Activated naive CD8-positive, alpha-beta T cell treated with anti-CD3 and anti-CD28 coated beads, Interleukin-2, amount 10 ng/mL, durations not matched to agents 7 days and 5 days (primary cell): ENCODE results near the gene CDK13. TPM values are rescaled to one million over a fixed set of nuclear protein-coding genes. Genes with fewer than 3 reads are reported as not detected.

ENCODE experiments used
- ATAC-seq: fragments of 150-1000 bp; cut with Tn5 transposase; one replicate; pipeline ENCODE4 v1.10.0; 2021; ENCODE audit warnings: low read depth, moderate library complexity
- POLR2A ChIA-PET: fragments of 350-600 bp; sonication (Branson Sonifier 250); formaldehyde crosslinking; loops from one replicate; lab custom pipeline; 2021; ENCODE audit warnings: antibody characterized with exemption; lab: Charles Lee
- DNase-seq: peaks from one replicate; pipeline ENCODE4 v3.0.0; 2021
- H3K27ac Mint-ChIP-seq: one replicate; pipeline ENCODE4 v1.8.0; 2022; ENCODE audit warnings: mild to moderate bottlenecking, mixed read lengths
- H3K27me3 Mint-ChIP-seq: one replicate; pipeline ENCODE4 v1.8.0; 2022; ENCODE audit warnings: mild to moderate bottlenecking, moderate library complexity, mixed read lengths
- H3K36me3 Mint-ChIP-seq: one replicate; pipeline ENCODE4 v1.8.0; 2021; ENCODE audit warnings: mild to moderate bottlenecking, mixed read lengths
- H3K4me1 Mint-ChIP-seq: one replicate; pipeline ENCODE4 v1.8.0; 2021; ENCODE audit warnings: mixed read lengths
- H3K4me3 Mint-ChIP-seq: one replicate; pipeline ENCODE4 v1.8.0; 2022; ENCODE audit warnings: mild to moderate bottlenecking, moderate library complexity, mixed read lengths
- H3K9me3 Mint-ChIP-seq: one replicate; pipeline ENCODE4 v1.8.0; 2021; ENCODE audit warnings: mixed read lengths
- total RNA-seq, 2 experiments: library from RNA; stranded (reverse); gene quantifications; one replicate each; pipeline ENCODE4 v1.2.3, GENCODE V29; 2021

The CDK13 gene
- total RNA-seq, 2 experiments from 2014 or later = 62.7 to 65.2 TPM

DNA sequence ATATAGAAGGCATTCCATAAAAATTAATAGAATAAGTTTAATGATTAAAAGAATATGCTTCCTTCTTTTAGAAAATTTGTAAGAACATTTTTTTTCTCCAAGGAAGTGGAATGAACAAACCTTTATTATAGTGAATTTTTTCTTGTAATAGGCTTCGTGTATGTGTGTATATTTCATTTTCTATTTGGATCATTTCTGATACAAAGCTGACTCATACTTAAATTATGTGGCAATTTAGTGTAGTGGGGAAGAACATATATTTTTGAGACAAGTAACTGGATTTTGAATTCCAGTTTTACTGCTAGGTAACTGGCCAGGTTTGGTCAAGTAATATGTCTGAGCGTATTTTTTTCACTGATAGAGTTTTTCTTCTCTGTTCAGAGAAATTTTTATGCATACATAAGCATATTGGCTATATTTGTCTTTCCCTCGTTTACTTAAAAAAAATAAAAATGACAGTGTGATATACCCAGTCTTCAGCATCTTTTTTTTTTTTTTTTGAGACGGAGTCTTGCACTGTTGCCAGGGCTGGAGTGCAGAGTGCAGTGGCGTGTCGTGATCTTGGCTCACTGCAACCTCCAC lies 50.8 kb downstream of the CDK13 start:
- H3K9me3 Mint-ChIP-seq = no peaks in the 10 kb centered on the region
- H3K36me3 Mint-ChIP-seq = peaks cover 6% of the 10 kb centered on the region
- POLR2A ChIA-PET = no interaction called here
- no peaks in the 10 kb centered on the region for H3K27me3 Mint-ChIP-seq
- no peak overlapping the region for H3K4me3 Mint-ChIP-seq
- no peak overlapping the region for H3K27ac Mint-ChIP-seq
- DNase-seq (no peak), ATAC-seq (no peak)
- peaks cover 3% of the 10 kb centered on the region for H3K4me1 Mint-ChIP-seq

DNA sequence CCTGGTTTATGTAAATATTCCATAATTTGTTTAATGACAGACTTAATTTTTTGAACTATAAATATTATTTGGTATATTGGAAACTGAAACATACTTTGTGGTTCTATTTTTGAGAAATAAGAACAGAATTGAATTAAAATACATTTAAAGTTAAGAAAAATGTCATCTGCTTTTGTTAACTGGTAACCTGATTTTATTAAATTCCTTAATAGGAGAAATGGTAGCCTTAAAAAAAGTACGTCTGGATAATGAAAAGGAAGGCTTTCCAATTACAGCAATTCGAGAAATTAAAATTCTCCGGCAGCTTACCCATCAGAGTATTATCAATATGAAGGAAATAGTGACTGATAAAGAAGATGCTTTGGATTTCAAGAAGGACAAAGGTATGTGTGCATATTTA lies 51.6 kb downstream of the CDK13 start:
- Mint-ChIP-seq H3K4me3 (no peak overlapping the region), H3K27ac (no peak overlapping the region)
- POLR2A ChIA-PET = no interaction called here

DNA sequence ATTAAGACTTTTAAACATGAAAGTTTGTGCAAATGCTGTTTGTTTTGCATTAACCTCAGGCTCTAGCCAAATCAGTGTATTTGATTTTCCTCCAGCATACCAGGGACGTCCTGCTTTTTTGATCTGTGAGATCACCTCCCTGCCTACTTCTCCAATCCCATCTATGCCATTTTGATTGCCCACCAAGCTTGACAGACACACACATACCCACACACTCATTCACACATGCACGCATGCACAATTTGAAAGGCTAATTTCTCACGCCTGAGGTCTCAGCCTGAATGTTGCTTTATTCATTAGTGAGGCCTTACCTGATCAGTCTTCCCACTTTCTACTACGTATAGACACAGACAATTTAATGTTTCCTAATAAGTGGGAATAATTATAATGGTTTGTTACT lies 53.5 kb downstream of the CDK13 start:
- no peak for ATAC-seq
- H3K27ac Mint-ChIP-seq = no peak overlapping the region
- H3K36me3 Mint-ChIP-seq = peaks cover 5% of the 10 kb centered on the region
- no peaks in the 10 kb centered on the region for H3K9me3 Mint-ChIP-seq
- no peak for DNase-seq
- peaks cover 3% of the 10 kb centered on the region for H3K4me1 Mint-ChIP-seq
- H3K4me3 Mint-ChIP-seq = no peak overlapping the region
- H3K27me3 Mint-ChIP-seq = no peaks in the 10 kb centered on the region
- POLR2A ChIA-PET = no interaction called here

More for the DNA sequence above, 51.6 kb downstream of the CDK13 start:
- Mint-ChIP-seq H3K9me3 (no peaks in the 10 kb centered on the region), H3K4me1 (peaks cover 3% of the 10 kb centered on the region), H3K36me3 (peaks cover 6% of the 10 kb centered on the region), H3K27me3 (no peaks in the 10 kb centered on the region)
- ATAC-seq (no peak), DNase-seq (no peak)

DNA sequence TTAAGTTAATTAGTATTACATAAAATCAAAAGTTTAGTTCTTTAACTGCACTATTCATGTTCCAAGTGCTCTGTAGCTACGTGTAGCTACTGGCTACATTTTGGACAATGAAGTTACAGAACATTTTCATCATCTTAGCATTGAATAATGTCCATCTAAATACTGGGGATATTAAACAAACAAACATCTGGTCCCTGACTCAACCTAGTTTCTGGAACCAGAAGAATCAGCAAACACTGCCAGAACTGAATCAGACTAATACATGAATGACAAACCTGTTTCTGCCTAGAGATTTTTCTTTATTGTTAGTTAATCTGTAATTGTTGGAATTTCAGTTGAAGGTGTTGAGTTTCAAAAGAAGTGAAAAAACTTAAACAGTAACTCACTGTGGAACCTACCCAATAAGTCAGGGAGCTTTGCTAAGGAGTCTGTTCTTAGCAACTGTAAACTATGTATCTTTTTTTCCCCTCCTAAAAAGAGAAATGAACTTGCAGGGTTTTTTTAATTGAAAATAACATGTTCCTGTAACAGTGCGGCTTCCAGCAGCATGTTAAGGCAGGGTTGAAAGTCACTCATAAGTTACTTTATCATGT lies 58.3 kb downstream of the CDK13 start:
- H3K9me3 Mint-ChIP-seq = no peaks in the 10 kb centered on the region
- no peak overlapping the region for H3K27ac Mint-ChIP-seq
- H3K4me3 Mint-ChIP-seq = no peak overlapping the region
- peaks cover 4% of the 10 kb centered on the region for H3K4me1 Mint-ChIP-seq
- no peak for DNase-seq
- peaks cover 7% of the 10 kb centered on the region for H3K36me3 Mint-ChIP-seq
- no peak for ATAC-seq
- POLR2A ChIA-PET = no interaction called here
- H3K27me3 Mint-ChIP-seq = no peaks in the 10 kb centered on the region

DNA sequence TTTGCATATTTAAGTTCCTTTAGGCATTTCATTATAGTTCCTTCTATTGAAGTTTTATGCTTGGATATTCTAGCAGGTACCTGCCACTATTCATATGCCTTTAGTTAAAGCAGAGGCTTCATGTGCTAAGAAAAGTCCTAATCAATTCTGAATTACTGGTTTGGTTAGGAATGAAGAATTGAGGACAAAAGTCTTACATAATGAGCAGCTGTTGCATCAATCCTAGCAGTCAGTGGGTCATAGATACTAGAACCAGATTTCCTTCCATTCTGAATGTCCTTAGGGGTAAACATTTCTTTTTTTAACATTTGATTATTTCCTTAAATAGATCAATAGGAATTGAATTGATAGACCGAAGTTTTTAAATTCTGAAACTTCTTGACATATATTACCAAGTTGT lies 59.2 kb downstream of the CDK13 start:
- H3K4me3 Mint-ChIP-seq = no peak overlapping the region
- no peaks in the 10 kb centered on the region for H3K9me3 Mint-ChIP-seq
- no peak for ATAC-seq
- POLR2A ChIA-PET = no interaction called here
- no peak for DNase-seq
- no peaks in the 10 kb centered on the region for H3K27me3 Mint-ChIP-seq
- peaks cover 2% of the 10 kb centered on the region for H3K4me1 Mint-ChIP-seq
- peaks cover 8% of the 10 kb centered on the region for H3K36me3 Mint-ChIP-seq
- H3K27ac Mint-ChIP-seq = no peak overlapping the region

DNA sequence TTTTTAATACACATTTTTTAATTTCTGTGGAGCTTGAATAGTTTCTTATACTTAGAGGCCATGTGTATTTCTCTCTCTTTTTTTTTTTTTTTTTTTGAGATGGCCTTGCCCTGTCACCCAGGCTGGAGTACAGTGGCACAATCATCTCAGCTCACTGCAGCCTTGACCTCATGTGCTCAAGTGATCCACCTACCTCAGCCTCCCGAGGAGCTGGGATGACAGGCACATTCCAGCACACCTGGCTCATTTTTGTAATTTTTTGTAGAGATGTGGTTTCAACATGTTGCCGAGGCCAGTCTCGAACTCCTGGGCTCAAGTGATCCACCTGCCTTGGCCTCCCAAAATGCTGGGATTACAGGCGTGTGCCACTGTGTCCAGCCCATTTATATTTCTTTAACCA lies 64.3 kb downstream of the CDK13 start:
- H3K4me3 Mint-ChIP-seq = no peak overlapping the region
- POLR2A ChIA-PET = no interaction called here
- peaks cover 20% of the 10 kb centered on the region for H3K36me3 Mint-ChIP-seq
- no peaks in the 10 kb centered on the region for H3K27me3 Mint-ChIP-seq
- ATAC-seq (no peak), DNase-seq (no peak)
- no peaks in the 10 kb centered on the region for H3K9me3 Mint-ChIP-seq
- no peak overlapping the region for H3K27ac Mint-ChIP-seq
- peaks cover 10% of the 10 kb centered on the region for H3K4me1 Mint-ChIP-seq

DNA sequence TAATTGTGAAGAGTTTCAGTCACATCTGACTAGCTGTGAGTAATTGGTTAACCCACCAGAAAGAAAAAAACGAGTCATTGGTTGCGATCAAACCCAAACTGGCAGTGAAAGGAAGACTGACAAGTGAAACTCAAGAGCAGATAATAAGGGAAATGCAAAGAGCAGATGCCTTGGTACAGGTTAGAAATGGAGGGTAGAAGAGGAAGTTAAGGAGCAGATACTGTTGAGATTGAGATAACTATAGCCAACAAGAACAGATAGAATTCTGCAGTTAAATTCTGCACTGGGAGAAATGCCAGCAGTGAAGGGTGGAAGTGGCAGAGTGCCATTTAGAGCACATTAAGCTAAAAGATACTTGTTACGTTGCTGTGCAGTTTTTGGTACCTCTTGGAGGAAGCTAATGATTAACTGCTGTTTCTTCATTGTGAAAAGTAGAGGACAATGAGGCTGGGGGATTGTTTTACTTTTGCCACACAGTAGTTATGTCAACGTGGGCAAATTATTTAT lies 65.8 kb downstream of the CDK13 start:
- Mint-ChIP-seq H3K27ac (no peak overlapping the region), H3K4me1 (peaks cover 10% of the 10 kb centered on the region), H3K36me3 (peaks cover 19% of the 10 kb centered on the region), H3K9me3 (no peaks in the 10 kb centered on the region), H3K4me3 (no peak overlapping the region), H3K27me3 (no peaks in the 10 kb centered on the region)
- ATAC-seq (peak; percentile 58), DNase-seq (no peak)
- POLR2A ChIA-PET = no interaction called here

DNA sequence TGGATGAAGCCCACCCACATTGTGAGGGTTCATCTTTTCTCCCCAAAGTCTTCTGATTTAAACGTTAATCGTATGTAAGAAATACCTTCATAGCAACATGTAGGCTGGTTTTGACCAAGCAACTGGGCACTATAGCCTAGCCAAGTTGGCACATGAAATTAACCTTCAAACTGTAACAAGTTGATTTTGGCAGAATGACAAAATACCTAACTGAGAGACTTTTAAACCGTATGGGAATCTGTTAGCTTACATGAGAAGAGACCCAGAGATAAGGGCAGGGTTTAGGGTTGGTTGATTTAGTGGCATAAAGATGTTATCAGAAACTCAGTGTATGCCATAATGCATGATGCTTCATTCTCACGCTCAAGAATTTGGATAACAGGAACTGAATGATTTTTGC lies 69.5 kb downstream of the CDK13 start:
- DNase-seq (no peak), ATAC-seq (no peak)
- POLR2A ChIA-PET = no interaction called here
- no peaks in the 10 kb centered on the region for H3K9me3 Mint-ChIP-seq
- H3K27ac Mint-ChIP-seq = no peak overlapping the region
- no peaks in the 10 kb centered on the region for H3K27me3 Mint-ChIP-seq
- no peak overlapping the region for H3K4me3 Mint-ChIP-seq
- H3K4me1 Mint-ChIP-seq = peaks cover 13% of the 10 kb centered on the region
- peaks cover 21% of the 10 kb centered on the region for H3K36me3 Mint-ChIP-seq

DNA sequence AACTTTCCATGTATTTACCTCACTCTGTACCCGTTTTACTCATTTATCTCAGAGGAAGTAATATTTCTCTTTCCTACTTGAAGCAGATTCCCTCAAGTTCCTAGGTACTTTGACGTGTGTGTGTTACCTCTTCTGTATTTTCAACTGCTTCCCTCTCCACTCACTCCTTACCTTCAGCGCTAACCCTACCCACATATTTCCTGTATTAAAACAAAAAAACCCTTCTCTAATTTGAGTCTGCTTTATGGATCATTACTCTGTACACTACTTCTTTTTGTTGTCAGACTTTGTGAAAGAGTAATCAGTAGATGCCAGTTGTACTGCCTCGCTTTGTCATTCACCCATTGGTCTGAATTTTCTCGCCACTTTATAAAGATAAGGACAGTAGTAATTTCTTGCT lies 74.0 kb downstream of the CDK13 start:
- H3K4me3 Mint-ChIP-seq = no peak overlapping the region
- DNase-seq = no peak
- H3K27ac Mint-ChIP-seq = no peak overlapping the region
- peaks cover 21% of the 10 kb centered on the region for H3K36me3 Mint-ChIP-seq
- H3K9me3 Mint-ChIP-seq = no peaks in the 10 kb centered on the region
- H3K27me3 Mint-ChIP-seq = no peaks in the 10 kb centered on the region
- H3K4me1 Mint-ChIP-seq = peaks cover 7% of the 10 kb centered on the region
- ATAC-seq = no peak
- POLR2A ChIA-PET = no interaction called here

DNA sequence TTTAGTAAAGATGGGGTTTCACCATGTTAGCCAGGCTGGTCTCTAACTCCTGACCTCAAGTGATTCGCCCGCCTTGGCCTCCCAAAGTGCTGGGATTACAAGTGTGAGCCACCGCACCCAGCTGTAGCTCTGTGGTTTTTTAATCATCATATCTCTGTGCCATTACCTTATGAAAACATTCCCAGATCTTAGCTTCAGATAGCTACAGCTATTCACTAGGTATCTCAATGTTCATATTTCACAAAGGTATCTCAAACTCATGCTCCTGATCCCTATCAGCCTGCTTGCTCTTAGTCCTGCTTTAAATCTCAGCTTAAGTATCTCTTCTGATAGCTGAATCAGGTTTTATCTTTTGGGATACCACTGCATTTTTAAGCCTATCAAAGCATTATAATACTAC lies 74.8 kb downstream of the CDK13 start:
- ATAC-seq = no peak
- Mint-ChIP-seq H3K4me3 (no peak overlapping the region), H3K9me3 (no peaks in the 10 kb centered on the region), H3K27ac (no peak overlapping the region), H3K4me1 (peaks cover 7% of the 10 kb centered on the region), H3K36me3 (peaks cover 18% of the 10 kb centered on the region), H3K27me3 (no peaks in the 10 kb centered on the region)
- DNase-seq = no peak
- POLR2A ChIA-PET = no interaction called here

DNA sequence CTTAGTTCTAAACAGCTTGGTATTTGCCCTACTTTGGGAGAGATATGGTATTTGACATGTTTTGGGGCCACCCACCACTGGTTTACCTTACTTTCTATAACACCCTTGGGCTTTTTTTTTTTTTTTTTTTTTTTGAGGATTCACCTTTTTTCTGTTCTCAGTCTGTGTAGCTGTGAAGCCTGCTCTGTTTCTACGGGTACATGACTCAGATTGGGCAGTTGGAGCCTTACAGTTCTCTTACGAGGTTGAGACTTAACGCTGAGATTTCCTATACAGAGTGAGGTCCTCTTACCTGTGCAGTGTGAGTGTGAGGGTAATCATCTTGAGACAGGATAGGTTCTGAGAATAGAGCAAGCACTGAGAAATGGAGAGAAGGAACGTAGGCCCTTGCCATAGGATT lies 77.5 kb downstream of the CDK13 start:
- POLR2A ChIA-PET = no interaction called here

DNA sequence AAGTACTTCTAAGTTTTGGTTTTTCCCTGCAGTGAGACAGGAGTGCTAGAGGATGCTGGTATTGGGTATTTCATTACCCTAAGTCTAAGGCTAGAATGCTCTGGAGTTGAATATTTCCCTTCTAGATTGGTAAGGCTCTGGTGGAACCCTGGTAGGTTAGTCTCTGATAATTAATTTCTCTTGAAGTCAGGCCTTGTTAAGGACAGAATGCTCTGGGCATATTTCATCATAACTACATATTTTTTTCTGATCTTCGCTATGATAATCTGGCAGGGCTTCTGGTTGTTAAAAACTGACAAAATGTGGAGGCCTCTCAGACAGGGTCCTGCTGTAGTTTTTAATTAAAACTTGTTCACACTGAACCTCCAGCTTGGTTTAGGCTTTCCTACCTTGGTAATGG lies 83.8 kb downstream of the CDK13 start:
- Mint-ChIP-seq H3K4me3 (no peak overlapping the region), H3K27ac (no peak overlapping the region)
- POLR2A ChIA-PET = no interaction called here

More for the DNA sequence above, 77.5 kb downstream of the CDK13 start:
- no peaks in the 10 kb centered on the region for H3K27me3 Mint-ChIP-seq
- H3K4me1 Mint-ChIP-seq = peaks cover 7% of the 10 kb centered on the region
- ATAC-seq (no peak), DNase-seq (no peak)
- H3K27ac Mint-ChIP-seq = no peak overlapping the region
- peaks cover 25% of the 10 kb centered on the region for H3K36me3 Mint-ChIP-seq
- no peaks in the 10 kb centered on the region for H3K9me3 Mint-ChIP-seq
- no peak overlapping the region for H3K4me3 Mint-ChIP-seq

DNA sequence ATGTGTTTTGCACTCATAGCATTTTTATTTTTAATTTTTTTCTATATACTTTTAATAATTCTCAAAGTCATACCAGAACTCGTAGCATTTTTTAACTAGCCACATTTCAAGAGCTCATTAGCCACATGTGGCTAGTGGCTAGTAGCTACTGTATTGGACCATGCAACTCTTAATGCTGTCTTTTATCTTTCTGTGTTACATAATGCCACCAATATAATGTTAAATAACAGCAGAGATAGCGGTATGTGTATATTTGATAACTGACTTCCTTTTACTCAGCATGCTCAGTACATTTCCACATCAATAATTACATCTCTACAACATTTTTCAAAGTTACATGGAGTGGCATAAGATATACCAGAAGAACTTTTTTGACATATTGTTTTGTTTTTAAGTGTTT lies 91.4 kb downstream of the CDK13 start:
- ATAC-seq = no peak
- Mint-ChIP-seq H3K27ac (no peak overlapping the region), H3K27me3 (no peaks in the 10 kb centered on the region), H3K9me3 (peaks cover 6% of the 10 kb centered on the region), H3K4me1 (peaks cover 6% of the 10 kb centered on the region), H3K4me3 (no peak overlapping the region), H3K36me3 (peaks cover 8% of the 10 kb centered on the region)
- POLR2A ChIA-PET = no interaction called here
- no peak for DNase-seq

More for the DNA sequence above, 83.8 kb downstream of the CDK13 start:
- peaks cover 8% of the 10 kb centered on the region for H3K4me1 Mint-ChIP-seq
- ATAC-seq (no peak), DNase-seq (no peak)
- no peaks in the 10 kb centered on the region for H3K27me3 Mint-ChIP-seq
- peaks cover 26% of the 10 kb centered on the region for H3K36me3 Mint-ChIP-seq
- H3K9me3 Mint-ChIP-seq = peaks cover 6% of the 10 kb centered on the region

DNA sequence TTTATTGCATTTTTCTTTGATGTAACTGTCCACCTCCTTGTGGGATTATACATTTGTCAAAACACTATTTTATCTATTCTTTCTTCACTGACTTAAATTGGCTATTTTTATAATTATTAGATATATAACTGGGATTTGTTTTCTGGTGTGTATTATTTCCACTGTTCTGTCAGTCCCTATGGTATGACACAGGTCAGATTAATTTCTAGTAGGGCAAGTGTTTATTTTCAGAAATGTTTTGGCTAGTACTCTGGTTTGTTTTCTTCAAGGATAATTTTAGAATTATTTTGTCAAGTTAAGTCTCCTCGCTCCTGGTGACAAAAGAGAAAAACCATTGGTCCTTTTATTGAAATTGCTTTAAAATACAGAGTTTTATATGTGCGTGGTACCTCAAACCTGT lies 93.1 kb downstream of the CDK13 start:
- Mint-ChIP-seq H3K4me1 (no peaks in the 10 kb centered on the region), H3K9me3 (no peaks in the 10 kb centered on the region), H3K4me3 (no peak overlapping the region), H3K27me3 (no peaks in the 10 kb centered on the region), H3K36me3 (peaks cover 2% of the 10 kb centered on the region), H3K27ac (no peak overlapping the region)
- DNase-seq = no peak
- no peak for ATAC-seq
- POLR2A ChIA-PET = no interaction called here
